ENCODE results near the gene TLE4. TPM values are rescaled to one million over a fixed set of nuclear protein-coding genes. Genes with fewer than 3 reads are reported as not detected.

Gene TLE4
- polyA plus RNA-seq, 1 of the 3 experiments (the other 2 are of a cell fraction) = 40.4 TPM

DNA sequence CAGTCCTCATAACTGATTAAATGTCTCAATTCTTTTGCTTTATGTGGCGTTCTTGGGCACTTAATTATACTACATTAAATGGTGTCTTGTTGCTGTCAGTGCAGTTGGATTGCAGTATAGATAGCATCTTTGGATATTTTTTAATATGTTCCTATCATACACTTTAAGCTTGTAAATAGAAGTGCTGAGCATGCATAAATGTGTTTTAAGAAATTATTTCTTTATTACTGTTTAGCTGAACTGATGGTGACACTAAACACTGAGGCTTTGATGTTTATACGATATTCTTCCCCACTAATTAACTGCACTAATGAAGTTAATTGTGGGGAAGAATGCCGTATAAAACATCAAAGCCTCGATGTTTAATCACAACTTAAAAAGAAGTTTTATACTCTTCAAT is 116.6 kb downstream of the TLE4 start:
- no peak overlapping the region for H3K4me2 ChIP-seq
- no peak overlapping the region for H3K4me3 ChIP-seq (ENCODE audit: low read depth in 2 of 2, low read length in 1 of 2)
- no peak for DNase-seq
- H3K9me2 ChIP-seq = no peaks in the 10 kb centered on the region
- no peak overlapping the region for H2AFZ ChIP-seq (ENCODE audit: low read depth)
- H3K27ac ChIP-seq (ENCODE audit: low read depth in 2 of 2, low read length in 1 of 2) = no peak overlapping the region; a peak in 1 of 4 replicates
- H3K4me1 ChIP-seq (ENCODE audit: control insufficient read depth in 1 of 2, insufficient read depth in 2 of 2, low read depth in 1 of 2, low read length in 1 of 2) = peaks cover 19 to 27% of the 10 kb centered on the region in 2 experiments
- POLR2A ChIA-PET = no interaction called here
- CTCF ChIA-PET = no interaction called here
- peaks cover 9 to 13% of the 10 kb centered on the region in 2 experiments for H3K36me3 ChIP-seq (replicated peaks in 1 of 2; ENCODE audit: control insufficient read depth in 1 of 2, insufficient read depth in 2 of 2, low read length in 1 of 2)
- no peak overlapping the region for H3K9ac ChIP-seq
- peaks cover 43% of the 10 kb centered on the region; the same call in 1 of the 2 replicates for H3K79me2 ChIP-seq (ENCODE audit: insufficient read depth)
- H3K9me3 ChIP-seq = no peaks in the 10 kb centered on the region
- TF ChIP-seq, protein P1, sequence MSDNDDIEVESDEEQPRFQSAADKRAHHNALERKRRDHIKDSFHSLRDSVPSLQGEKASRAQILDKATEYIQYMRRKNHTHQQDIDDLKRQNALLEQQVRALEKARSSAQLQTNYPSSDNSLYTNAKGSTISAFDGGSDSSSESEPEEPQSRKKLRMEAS (IDR thresholded peaks at IDR 0.05; ENCODE audit: low read depth) = no peak
- TF ChIP-seq POLR2AphosphoS5 (IDR thresholded peaks at IDR 0.05; ENCODE audit: low read depth, low read length) (no peak), RXRA (IDR thresholded peaks at IDR 0.05; ENCODE audit: borderline replicate concordance, low read depth) (no peak), CHD2 (IDR thresholded peaks at IDR 0.05; ENCODE audit: low read length, partially characterized antibody) (no peak), RCOR1 (IDR thresholded peaks at IDR 0.05; ENCODE audit: low read length) (no peak), SMC3 (IDR thresholded peaks at IDR 0.05; ENCODE audit: low read depth, low read length) (no peak), GATA2 (CRISPR knock-in tag; IDR thresholded peaks at IDR 0.05) (no peak)
- no peaks in the 10 kb centered on the region for H3K27me3 ChIP-seq (ENCODE audit: insufficient read depth)
- H4K20me1 ChIP-seq (ENCODE audit: insufficient read depth) = peaks cover 9% of the 10 kb centered on the region
- 69% methylated on average over 4 of the region's 4 CpGs for WGBS (ENCODE audit: low lambda C conversion rate)
- H3F3A ChIP-seq (replicated peaks; ENCODE audit: insufficient read depth) = peaks cover 28% of the 10 kb centered on the region

DNA sequence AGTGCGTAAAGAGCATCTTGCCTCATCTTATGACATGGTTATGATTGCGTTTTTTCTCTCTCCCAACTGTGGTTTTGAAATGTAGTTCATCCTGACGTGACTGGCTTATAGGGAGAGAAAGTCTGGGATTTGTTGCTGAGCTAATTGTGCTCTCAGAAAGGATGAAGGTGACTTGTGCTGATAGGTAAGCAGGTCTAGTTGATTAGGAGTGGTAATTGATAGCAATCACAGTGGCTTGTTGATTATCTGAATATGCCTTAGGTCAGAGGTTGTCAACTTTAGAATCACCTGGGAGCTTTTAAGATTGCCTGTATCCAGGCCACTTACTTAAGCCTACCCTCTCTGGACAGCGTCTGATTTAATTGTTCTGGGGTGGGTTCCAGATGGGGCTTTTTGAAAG is 117.8 kb downstream of the TLE4 start:
- no peaks in the 10 kb centered on the region for H3K9me2 ChIP-seq
- H3K4me1 ChIP-seq (ENCODE audit: control insufficient read depth in 1 of 2, insufficient read depth in 2 of 2, low read depth in 1 of 2, low read length in 1 of 2) = peaks cover 15 to 24% of the 10 kb centered on the region in 2 experiments
- peaks cover 45% of the 10 kb centered on the region; the same call in 1 of the 2 replicates for H3K79me2 ChIP-seq (ENCODE audit: insufficient read depth)
- H3F3A ChIP-seq (replicated peaks; ENCODE audit: insufficient read depth) = peaks cover 28% of the 10 kb centered on the region
- peaks cover 13% of the 10 kb centered on the region for H4K20me1 ChIP-seq (ENCODE audit: insufficient read depth)
- no peak overlapping the region for H3K27ac ChIP-seq (ENCODE audit: low read depth in 2 of 2, low read length in 1 of 2)
- POLR2A ChIA-PET = no interaction called here
- WGBS (ENCODE audit: low lambda C conversion rate) = 97% methylated on average over 4 of the region's 4 CpGs
- H3K36me3 ChIP-seq (replicated peaks in 1 of 2; ENCODE audit: control insufficient read depth in 1 of 2, insufficient read depth in 2 of 2, low read length in 1 of 2) = peaks cover 10 to 13% of the 10 kb centered on the region in 2 experiments
- no peak overlapping the region for H3K4me2 ChIP-seq
- CTCF ChIA-PET = interaction anchor here (0.9 kb wide), 1 partner anchor 8 kb away, joined by 3 read pairs; no protein-coding TSS in a partner anchor
- H2AFZ ChIP-seq (ENCODE audit: low read depth) = no peak overlapping the region
- DNase-seq = no peak
- H3K27me3 ChIP-seq (ENCODE audit: insufficient read depth) = no peaks in the 10 kb centered on the region
- no peak overlapping the region for H3K9ac ChIP-seq
- H3K9me3 ChIP-seq = no peaks in the 10 kb centered on the region
- no peak overlapping the region for H3K4me3 ChIP-seq (ENCODE audit: low read depth in 2 of 2, low read length in 1 of 2)
- TF ChIP-seq NFIC (IDR thresholded peaks at IDR 0.05; ENCODE audit: borderline replicate concordance) (no peak), GATA2 (CRISPR knock-in tag; IDR thresholded peaks at IDR 0.05) (peak; percentile 51; the same call in 1 of the 2 replicates)

DNA sequence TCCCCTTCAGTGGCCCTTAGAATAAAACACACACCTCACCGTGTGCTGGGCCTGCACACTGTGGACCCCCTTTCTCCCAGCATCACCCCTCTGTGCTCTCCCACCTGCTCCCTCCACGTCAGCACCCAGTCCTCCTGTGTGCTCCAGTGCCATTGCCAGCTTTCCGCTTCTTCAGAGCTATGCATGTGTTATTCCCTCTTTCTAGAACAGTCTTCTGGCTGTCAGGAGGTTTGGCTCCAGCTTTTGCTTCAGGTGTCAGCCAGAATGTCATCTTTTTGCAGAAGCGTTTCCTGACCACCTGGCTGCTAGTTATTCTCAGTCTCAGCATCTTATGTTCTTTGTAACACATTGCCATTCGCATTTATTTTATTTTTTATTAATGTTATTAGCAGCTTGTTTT is 119.7 kb downstream of the TLE4 start:
- no peak for DNase-seq
- Histone ChIP-seq H2AFZ (ENCODE audit: low read depth) (no peak overlapping the region), H3F3A (replicated peaks; ENCODE audit: insufficient read depth) (peaks cover 15% of the 10 kb centered on the region), H3K79me2 (ENCODE audit: insufficient read depth) (peaks cover 55% of the 10 kb centered on the region; the same call in 1 of the 2 replicates), H3K27me3 (ENCODE audit: insufficient read depth) (no peaks in the 10 kb centered on the region), H3K4me1 (ENCODE audit: control insufficient read depth in 1 of 2, insufficient read depth in 2 of 2, low read depth in 1 of 2, low read length in 1 of 2) (peaks cover 10 to 11% of the 10 kb centered on the region in 2 experiments), H3K36me3 (replicated peaks in 1 of 2; ENCODE audit: control insufficient read depth in 1 of 2, insufficient read depth in 2 of 2, low read length in 1 of 2) (peaks cover 11 to 13% of the 10 kb centered on the region in 2 experiments), H3K9me3 (no peaks in the 10 kb centered on the region), H4K20me1 (ENCODE audit: insufficient read depth) (peaks cover 23% of the 10 kb centered on the region), H3K4me3 (ENCODE audit: low read depth in 2 of 2, low read length in 1 of 2) (no peak overlapping the region), H3K27ac (ENCODE audit: low read depth in 2 of 2, low read length in 1 of 2) (no peak overlapping the region), H3K9ac (no peak overlapping the region), H3K9me2 (no peaks in the 10 kb centered on the region), H3K4me2 (no peak overlapping the region)
- POLR2A ChIA-PET = interaction anchor here (0.6 kb wide), 1 partner anchor 37 kb away, joined by 3 read pairs; no protein-coding TSS in a partner anchor
- WGBS (ENCODE audit: low lambda C conversion rate) = 94% methylated on average over 5 of the region's 5 CpGs
- CTCF ChIA-PET = no interaction called here
- TF ChIP-seq EP300 (IDR thresholded peaks at IDR 0.05; ENCODE audit: borderline replicate concordance in 1 of 2, low read depth in 1 of 2, low read length in 1 of 2) = no peak
- TF ChIP-seq TAF1 (IDR thresholded peaks at IDR 0.05; ENCODE audit: borderline replicate concordance, low read depth, low read length) = no peak
- no peak for TF ChIP-seq SIN3A (IDR thresholded peaks at IDR 0.05; ENCODE audit: borderline replicate concordance, low read depth, low read length)
- no peak for TF ChIP-seq YY1 (IDR thresholded peaks at IDR 0.05; ENCODE audit: low read depth)
- TF ChIP-seq CHD2 (IDR thresholded peaks at IDR 0.05; ENCODE audit: low read length, partially characterized antibody) = no peak
- TF ChIP-seq, protein P2, sequence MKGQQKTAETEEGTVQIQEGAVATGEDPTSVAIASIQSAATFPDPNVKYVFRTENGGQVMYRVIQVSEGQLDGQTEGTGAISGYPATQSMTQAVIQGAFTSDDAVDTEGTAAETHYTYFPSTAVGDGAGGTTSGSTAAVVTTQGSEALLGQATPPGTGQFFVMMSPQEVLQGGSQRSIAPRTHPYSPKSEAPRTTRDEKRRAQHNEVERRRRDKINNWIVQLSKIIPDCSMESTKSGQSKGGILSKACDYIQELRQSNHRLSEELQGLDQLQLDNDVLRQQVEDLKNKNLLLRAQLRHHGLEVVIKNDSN (IDR thresholded peaks at IDR 0.05; ENCODE audit: borderline replicate concordance, low read depth) = no peak
- TF ChIP-seq, protein P3, sequence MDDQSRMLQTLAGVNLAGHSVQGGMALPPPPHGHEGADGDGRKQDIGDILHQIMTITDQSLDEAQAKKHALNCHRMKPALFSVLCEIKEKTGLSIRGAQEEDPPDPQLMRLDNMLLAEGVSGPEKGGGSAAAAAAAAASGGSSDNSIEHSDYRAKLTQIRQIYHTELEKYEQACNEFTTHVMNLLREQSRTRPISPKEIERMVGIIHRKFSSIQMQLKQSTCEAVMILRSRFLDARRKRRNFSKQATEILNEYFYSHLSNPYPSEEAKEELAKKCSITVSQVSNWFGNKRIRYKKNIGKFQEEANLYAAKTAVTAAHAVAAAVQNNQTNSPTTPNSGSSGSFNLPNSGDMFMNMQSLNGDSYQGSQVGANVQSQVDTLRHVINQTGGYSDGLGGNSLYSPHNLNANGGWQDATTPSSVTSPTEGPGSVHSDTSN (IDR thresholded peaks at IDR 0.05) = no peak
- no peak for TF ChIP-seq NRF1 (IDR thresholded peaks at IDR 0.05; ENCODE audit: low read depth, low read length)
- no peak for TF ChIP-seq MXI1 (IDR thresholded peaks at IDR 0.05; ENCODE audit: low read depth, low read length)
- no peak for TF ChIP-seq POLR2AphosphoS5 (IDR thresholded peaks at IDR 0.05; ENCODE audit: low read depth, low read length)
- no peak for TF ChIP-seq RXRA (IDR thresholded peaks at IDR 0.05; ENCODE audit: borderline replicate concordance, low read depth)
- TF ChIP-seq MEF2A (IDR thresholded peaks at IDR 0.05; ENCODE audit: borderline replicate concordance, low read depth) = no peak
- TF ChIP-seq, protein P4, sequence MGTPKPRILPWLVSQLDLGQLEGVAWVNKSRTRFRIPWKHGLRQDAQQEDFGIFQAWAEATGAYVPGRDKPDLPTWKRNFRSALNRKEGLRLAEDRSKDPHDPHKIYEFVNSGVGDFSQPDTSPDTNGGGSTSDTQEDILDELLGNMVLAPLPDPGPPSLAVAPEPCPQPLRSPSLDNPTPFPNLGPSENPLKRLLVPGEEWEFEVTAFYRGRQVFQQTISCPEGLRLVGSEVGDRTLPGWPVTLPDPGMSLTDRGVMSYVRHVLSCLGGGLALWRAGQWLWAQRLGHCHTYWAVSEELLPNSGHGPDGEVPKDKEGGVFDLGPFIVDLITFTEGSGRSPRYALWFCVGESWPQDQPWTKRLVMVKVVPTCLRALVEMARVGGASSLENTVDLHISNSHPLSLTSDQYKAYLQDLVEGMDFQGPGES (IDR thresholded peaks at IDR 0.05; ENCODE audit: low read depth, low read length) = no peak
- TF ChIP-seq FOXM1 (IDR thresholded peaks at IDR 0.05; ENCODE audit: low read depth) = no peak
- TF ChIP-seq TEAD4 (IDR thresholded peaks at IDR 0.05; ENCODE audit: borderline replicate concordance, insufficient read depth) = no peak
- no peak for TF ChIP-seq SMC3 (IDR thresholded peaks at IDR 0.05; ENCODE audit: low read depth, low read length)

All from SK-N-SH (cell line).